ENCODE measurements around the gene ACSM2B.

The ACSM2B gene

GRCh38 chr16:20617271-20617670 is 41.1 kb upstream of the ACSM2B start:
- H3K4me3 ChIP-seq (ENCODE audit: control insufficient read depth, low read depth, low read length), result no peak overlapping the region
- TF ChIP-seq CTCF (IDR thresholded peaks at IDR 0.05; ENCODE audit: control insufficient read depth, insufficient read depth, low read depth, low read length, missing control alignments), result no peak
- no peak for DNase-seq (ENCODE audit: low read depth)

GRCh38 chr16:20614186-20615141 is 38.3 kb upstream of the ACSM2B start:
- DNase-seq (ENCODE audit: low read depth), result no peak
- TF ChIP-seq CTCF (IDR thresholded peaks at IDR 0.05; ENCODE audit: control insufficient read depth, insufficient read depth, low read depth, low read length, missing control alignments), result no peak
- no peak overlapping the region for H3K4me3 ChIP-seq (ENCODE audit: control insufficient read depth, low read depth, low read length)

- no peak overlapping the region for H3K4me3 ChIP-seq (ENCODE audit: control insufficient read depth, low read depth, low read length)
- no peak for TF ChIP-seq CTCF (IDR thresholded peaks at IDR 0.05; ENCODE audit: control insufficient read depth, insufficient read depth, low read depth, low read length, missing control alignments)
- no peak for DNase-seq (ENCODE audit: low read depth)
Measured at GRCh38 chr16:20613481-20614185, 37.5 kb upstream of the ACSM2B start.

GRCh38 chr16:20612551-20613480 is 36.6 kb upstream of the ACSM2B start:
- no peak overlapping the region for H3K4me3 ChIP-seq (ENCODE audit: control insufficient read depth, low read depth, low read length)
- TF ChIP-seq CTCF (IDR thresholded peaks at IDR 0.05; ENCODE audit: control insufficient read depth, insufficient read depth, low read depth, low read length, missing control alignments), result no peak
- no peak for DNase-seq (ENCODE audit: low read depth)

GRCh38 chr16:20611975-20612481 is 35.9 kb upstream of the ACSM2B start:
- DNase-seq (ENCODE audit: low read depth), result no peak

More at GRCh38 chr16:20611975-20612481, 35.9 kb upstream of the ACSM2B start:
- H3K4me3 ChIP-seq (ENCODE audit: control insufficient read depth, low read depth, low read length), result no peak overlapping the region
- TF ChIP-seq CTCF (IDR thresholded peaks at IDR 0.05; ENCODE audit: control insufficient read depth, insufficient read depth, low read depth, low read length, missing control alignments), result no peak

All from AG09309 (cell line).